ENCODE results near the gene ATP8B4. TPM values are rescaled to one million over a fixed set of nuclear protein-coding genes. Genes with fewer than 3 reads are reported as not detected.

ATP8B4 gene
- polyA plus RNA-seq, 1 of the 3 experiments (the other 2 are of a cell fraction): 0.03 TPM

GRCh38 chr15:50083424-50084025 is 35.5 kb downstream of the ATP8B4 start:
- Histone ChIP-seq H3K9me2 (no peaks in the 10 kb centered on the region), H3K36me3 (replicated peaks in 1 of 2; ENCODE audit: control insufficient read depth in 1 of 2, insufficient read depth in 2 of 2, low read length in 1 of 2) (no peaks in the 10 kb centered on the region), H3K4me3 (ENCODE audit: low read depth in 2 of 2, low read length in 1 of 2) (no peak overlapping the region), H3K4me2 (no peak overlapping the region), H4K20me1 (ENCODE audit: insufficient read depth) (no peaks in the 10 kb centered on the region), H2AFZ (ENCODE audit: low read depth) (no peak overlapping the region), H3K4me1 (ENCODE audit: control insufficient read depth in 1 of 2, insufficient read depth in 2 of 2, low read depth in 1 of 2, low read length in 1 of 2) (no peaks in the 10 kb centered on the region), H3K9me3 (no peaks in the 10 kb centered on the region), H3K79me2 (ENCODE audit: insufficient read depth) (no peaks in the 10 kb centered on the region), H3K27me3 (ENCODE audit: insufficient read depth) (no peaks in the 10 kb centered on the region), H3K9ac (no peak overlapping the region), H3K27ac (ENCODE audit: low read depth in 2 of 2, low read length in 1 of 2) (no peak overlapping the region), H3F3A (replicated peaks; ENCODE audit: insufficient read depth) (peaks cover 3% of the 10 kb centered on the region)
- 40% methylated on average over 4 of the region's 4 CpGs for WGBS (ENCODE audit: low lambda C conversion rate)
- ChIA-PET CTCF (interaction anchor here (1.1 kb wide), 1 partner anchor 847 kb away, joined by 3 read pairs; no protein-coding TSS in a partner anchor), POLR2A (no interaction called here)
- no peak for DNase-seq
- TF ChIP-seq GABPA (IDR thresholded peaks at IDR 0.05; ENCODE audit: low read depth) (no peak), EP300 (IDR thresholded peaks at IDR 0.05; ENCODE audit: borderline replicate concordance in 1 of 2, low read depth in 1 of 2, low read length in 1 of 2) (no peak), SMC3 (IDR thresholded peaks at IDR 0.05; ENCODE audit: low read depth, low read length) (no peak), EZH2phosphoT487 (IDR thresholded peaks at IDR 0.05; ENCODE audit: borderline replicate concordance, low read depth) (no peak), RFX5 (IDR thresholded peaks at IDR 0.05; ENCODE audit: low read length) (no peak), REST (IDR thresholded peaks at IDR 0.05; ENCODE audit: low read depth, low read length) (no peak), YY1 (IDR thresholded peaks at IDR 0.05; ENCODE audit: low read depth) (no peak), IRF3 (IDR thresholded peaks at IDR 0.05; ENCODE audit: low read depth, low read length) (no peak), JUND (IDR thresholded peaks at IDR 0.05) (no peak), TAF1 (IDR thresholded peaks at IDR 0.05; ENCODE audit: borderline replicate concordance, low read depth, low read length) (no peak)

GRCh38 chr15:50082066-50082465 is 37.0 kb downstream of the ATP8B4 start:
- ChIA-PET CTCF (no interaction called here), POLR2A (no interaction called here)
- Histone ChIP-seq H3K4me2 (no peak overlapping the region), H3K9me2 (no peaks in the 10 kb centered on the region), H3K79me2 (ENCODE audit: insufficient read depth) (no peaks in the 10 kb centered on the region), H3K9ac (no peak overlapping the region), H4K20me1 (ENCODE audit: insufficient read depth) (no peaks in the 10 kb centered on the region), H3K4me3 (ENCODE audit: low read depth in 2 of 2, low read length in 1 of 2) (no peak overlapping the region), H3K36me3 (replicated peaks in 1 of 2; ENCODE audit: control insufficient read depth in 1 of 2, insufficient read depth in 2 of 2, low read length in 1 of 2) (no peaks in the 10 kb centered on the region), H3K27me3 (ENCODE audit: insufficient read depth) (no peaks in the 10 kb centered on the region), H3K9me3 (no peaks in the 10 kb centered on the region), H2AFZ (ENCODE audit: low read depth) (no peak overlapping the region), H3K4me1 (ENCODE audit: control insufficient read depth in 1 of 2, insufficient read depth in 2 of 2, low read depth in 1 of 2, low read length in 1 of 2) (no peaks in the 10 kb centered on the region), H3F3A (replicated peaks; ENCODE audit: insufficient read depth) (no peaks in the 10 kb centered on the region), H3K27ac (ENCODE audit: low read depth in 2 of 2, low read length in 1 of 2) (no peak overlapping the region)
- TF ChIP-seq JUND (IDR thresholded peaks at IDR 0.05) (no peak), YY1 (IDR thresholded peaks at IDR 0.05; ENCODE audit: low read depth) (no peak), USF1 (IDR thresholded peaks at IDR 0.05; ENCODE audit: borderline replicate concordance, low read depth) (no peak), CTCF (IDR thresholded peaks at IDR 0.05) (no peak), ZBTB33 (IDR thresholded peaks at IDR 0.05; ENCODE audit: borderline replicate concordance, low read depth) (no peak), FOXM1 (IDR thresholded peaks at IDR 0.05; ENCODE audit: low read depth) (no peak)
- no peak for DNase-seq
- 46% methylated on average over 2 of the region's 2 CpGs for WGBS (ENCODE audit: low lambda C conversion rate)

All from SK-N-SH (cell line).